Coronary artery (tissue), 2 donors: ENCODE data around the gene TFDP2.
"Not testable (repeated sequence)": the region's sequence is repeated elsewhere in the genome, so short reads cannot be mapped to it uniquely, and the experiment has no call there.

ENCODE experiments used
- DNase-seq: peaks from one replicate; pipeline ENCODE4 v3.0.0-alpha.2; 2017; ENCODE audit warnings: low spot score
- H3K27ac ChIP-seq, 2 donors: fragments of 200-600 bp; sonication (generic); one replicate each; pipeline ENCODE4 v1.5.1; 2016 to 2019
- H3K4me3 ChIP-seq: fragments of 200-600 bp; sonication (generic); 2 replicates; pipeline ENCODE4 v1.5.1; 2016; ENCODE audit warnings: mild to moderate bottlenecking, moderate library complexity
- TF ChIP-seq, protein P1 (sequence below): fragments of 200-600 bp; sonication (generic); IDR thresholded peaks from one replicate; pipeline ENCODE4 v1.5.1; 2019; ENCODE audit warnings: antibody characterized with exemption

Gene TFDP2

DNA sequence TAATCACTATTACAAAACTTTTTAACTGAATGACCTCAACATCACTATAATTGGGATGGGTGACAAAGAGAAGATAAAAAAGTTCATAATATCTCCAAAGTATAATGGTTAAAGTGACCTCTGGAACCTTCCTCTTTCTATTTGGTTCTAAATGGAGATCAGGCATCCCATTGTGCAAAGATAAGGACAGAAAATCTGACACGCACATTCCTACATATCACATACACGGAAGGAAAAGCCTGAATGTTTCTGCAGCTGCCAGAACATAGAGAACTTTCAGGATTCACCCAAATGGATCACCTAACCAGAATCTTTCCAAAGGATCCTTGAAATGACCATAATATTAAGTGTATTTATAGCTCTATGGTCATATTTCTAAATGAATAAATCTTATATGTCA is 128.2 kb downstream of the TFDP2 start:
- TF ChIP-seq, protein P1, sequence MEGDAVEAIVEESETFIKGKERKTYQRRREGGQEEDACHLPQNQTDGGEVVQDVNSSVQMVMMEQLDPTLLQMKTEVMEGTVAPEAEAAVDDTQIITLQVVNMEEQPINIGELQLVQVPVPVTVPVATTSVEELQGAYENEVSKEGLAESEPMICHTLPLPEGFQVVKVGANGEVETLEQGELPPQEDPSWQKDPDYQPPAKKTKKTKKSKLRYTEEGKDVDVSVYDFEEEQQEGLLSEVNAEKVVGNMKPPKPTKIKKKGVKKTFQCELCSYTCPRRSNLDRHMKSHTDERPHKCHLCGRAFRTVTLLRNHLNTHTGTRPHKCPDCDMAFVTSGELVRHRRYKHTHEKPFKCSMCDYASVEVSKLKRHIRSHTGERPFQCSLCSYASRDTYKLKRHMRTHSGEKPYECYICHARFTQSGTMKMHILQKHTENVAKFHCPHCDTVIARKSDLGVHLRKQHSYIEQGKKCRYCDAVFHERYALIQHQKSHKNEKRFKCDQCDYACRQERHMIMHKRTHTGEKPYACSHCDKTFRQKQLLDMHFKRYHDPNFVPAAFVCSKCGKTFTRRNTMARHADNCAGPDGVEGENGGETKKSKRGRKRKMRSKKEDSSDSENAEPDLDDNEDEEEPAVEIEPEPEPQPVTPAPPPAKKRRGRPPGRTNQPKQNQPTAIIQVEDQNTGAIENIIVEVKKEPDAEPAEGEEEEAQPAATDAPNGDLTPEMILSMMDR: no peak
- no peak overlapping the region for H3K27ac ChIP-seq

DNA sequence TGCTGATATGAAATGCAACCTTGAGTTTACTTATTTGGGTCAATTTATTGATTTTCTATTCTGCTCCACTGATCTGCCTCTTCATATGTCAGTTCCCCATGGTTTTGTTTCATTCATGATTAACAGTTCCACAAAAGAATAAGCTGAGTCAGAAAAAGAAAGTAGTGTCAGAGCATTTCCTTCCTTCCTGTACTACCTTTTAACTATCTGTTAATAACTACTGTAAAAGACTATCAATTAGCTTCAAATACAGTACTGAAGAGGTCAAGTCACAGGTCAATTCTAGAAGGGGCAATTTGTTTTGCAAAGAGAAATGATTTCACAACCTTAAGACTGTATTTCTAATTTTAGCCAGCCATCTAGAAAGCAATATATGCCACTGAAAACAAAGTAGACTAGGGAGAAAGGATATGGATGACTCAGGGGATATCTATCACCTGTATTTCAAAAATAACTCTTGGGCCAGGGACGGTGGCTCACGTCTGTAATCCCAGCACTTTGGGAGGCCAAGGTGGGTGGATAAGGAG is 129.5 kb downstream of the TFDP2 start:
- DNase-seq: no peak
- H3K27ac ChIP-seq: no peak overlapping the region
- H3K4me3 ChIP-seq: no peak overlapping the region
- TF ChIP-seq, protein P1: no peak

More for the DNA sequence above, 128.2 kb downstream of the TFDP2 start:
- H3K4me3 ChIP-seq: no peak overlapping the region
- DNase-seq: no peak

DNA sequence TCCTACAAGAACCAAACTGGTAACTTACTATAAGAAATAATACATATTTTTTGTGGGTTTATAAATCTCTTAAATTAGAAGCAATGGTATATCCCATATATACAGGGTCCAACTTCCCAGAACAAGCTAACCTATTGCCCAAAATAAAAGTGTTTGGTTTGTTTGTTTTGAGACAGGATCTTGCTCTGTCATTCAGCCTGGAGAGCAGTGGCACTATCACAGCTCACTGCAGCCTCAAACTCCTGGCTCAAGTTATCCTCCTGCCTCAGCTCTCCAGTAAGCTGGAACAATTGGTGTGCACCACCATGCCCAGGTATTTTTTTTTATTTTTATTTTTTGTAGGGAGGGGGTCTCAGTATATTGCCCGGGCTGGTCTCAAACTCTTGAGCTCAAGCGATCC is 135.4 kb downstream of the TFDP2 start:
- H3K4me3 ChIP-seq: no peak overlapping the region

DNA sequence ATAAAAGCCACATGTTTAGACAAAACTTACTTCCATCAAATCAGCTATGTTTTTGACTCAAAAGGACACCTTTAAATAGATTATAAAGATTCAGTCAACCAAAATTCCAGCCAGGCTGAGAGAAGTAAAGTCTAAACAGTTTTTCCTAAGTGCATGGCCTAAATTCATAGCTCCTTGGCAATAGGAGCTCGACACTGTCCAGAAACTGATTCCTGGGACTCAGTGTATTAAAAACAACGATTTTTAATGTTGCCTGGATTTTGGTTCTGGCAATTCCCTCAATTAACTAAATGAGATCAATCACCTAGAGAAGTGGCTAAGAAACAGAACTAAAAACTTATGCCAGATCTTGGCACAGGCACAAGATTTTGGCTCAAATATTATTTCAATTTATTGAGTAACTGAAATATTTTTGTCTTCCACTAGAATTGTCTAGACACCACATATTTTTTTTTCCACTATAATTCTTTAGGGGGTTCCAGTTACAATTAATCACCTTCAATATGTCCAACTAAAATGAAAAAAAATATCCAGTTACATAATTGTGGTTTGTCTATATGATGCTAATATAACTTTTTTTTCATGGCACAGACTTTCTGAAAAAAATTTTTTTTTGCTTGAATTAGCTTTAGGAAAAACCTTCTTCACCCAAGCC is 135.9 kb downstream of the TFDP2 start:
- Histone ChIP-seq H3K4me3 (no peak overlapping the region), H3K27ac (peak overlapping the region; percentile 31 to 39)
- TF ChIP-seq, protein P1: no peak
- DNase-seq: no peak

More for the DNA sequence above, 135.4 kb downstream of the TFDP2 start:
- no peak for DNase-seq
- no peak overlapping the region for H3K27ac ChIP-seq
- TF ChIP-seq, protein P1: no peak

DNA sequence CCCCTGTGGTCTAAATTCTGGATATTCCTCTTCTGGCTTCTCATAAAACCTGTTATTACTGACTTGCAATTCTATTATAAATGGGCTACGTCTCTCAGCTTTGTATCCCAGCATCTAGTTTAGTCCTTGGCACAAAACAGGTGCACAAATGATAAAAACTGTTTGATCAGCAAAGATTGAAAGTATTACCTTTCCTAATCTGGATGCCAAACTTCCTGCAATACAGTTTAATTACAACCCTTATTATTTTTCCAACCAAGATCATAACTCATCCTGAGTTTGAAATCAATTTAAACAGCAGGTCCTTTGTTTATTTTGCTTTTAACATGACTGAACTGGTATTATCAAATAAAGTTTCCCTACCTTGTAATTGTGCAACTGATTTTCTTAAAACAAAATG is 140.3 kb downstream of the TFDP2 start:
- H3K27ac ChIP-seq: no peak overlapping the region
- TF ChIP-seq, protein P1: no peak

DNA sequence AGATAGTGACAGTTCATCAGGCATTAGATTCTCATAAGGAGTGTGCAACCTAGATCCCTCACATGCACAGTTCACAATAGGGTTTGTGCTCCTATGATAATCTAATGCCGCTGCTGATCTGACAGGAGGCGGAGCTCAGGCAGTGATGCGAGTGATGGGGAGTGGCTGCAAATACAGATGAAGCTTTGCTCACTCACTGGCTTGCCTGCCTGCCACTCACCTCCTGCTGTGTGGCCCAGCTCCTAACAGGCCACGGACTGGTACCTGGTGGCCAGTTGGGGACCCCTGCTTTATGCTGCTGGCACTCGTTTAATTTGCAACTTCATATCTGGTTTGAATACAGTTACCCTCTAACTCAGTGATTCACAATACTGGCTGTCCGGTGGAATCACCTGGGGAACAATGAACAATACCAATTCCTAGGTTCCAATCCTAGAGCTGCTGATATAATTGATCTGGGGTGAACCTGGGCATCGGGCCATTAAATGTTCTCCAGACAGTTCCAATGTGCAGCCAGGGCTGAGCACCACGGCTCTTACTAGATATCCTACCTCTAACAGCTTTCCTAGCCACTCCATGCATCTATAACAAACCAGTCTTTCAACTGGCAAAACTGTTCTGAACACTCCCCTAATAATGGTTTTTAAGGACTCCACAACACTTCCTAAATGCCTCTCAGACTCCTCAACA is 141.5 kb downstream of the TFDP2 start:
- no peak overlapping the region for H3K27ac ChIP-seq
- no peak for DNase-seq
- TF ChIP-seq, protein P1: no peak
- H3K4me3 ChIP-seq: no peak overlapping the region

More for the DNA sequence above, 140.3 kb downstream of the TFDP2 start:
- no peak overlapping the region for H3K4me3 ChIP-seq
- no peak for DNase-seq

DNA sequence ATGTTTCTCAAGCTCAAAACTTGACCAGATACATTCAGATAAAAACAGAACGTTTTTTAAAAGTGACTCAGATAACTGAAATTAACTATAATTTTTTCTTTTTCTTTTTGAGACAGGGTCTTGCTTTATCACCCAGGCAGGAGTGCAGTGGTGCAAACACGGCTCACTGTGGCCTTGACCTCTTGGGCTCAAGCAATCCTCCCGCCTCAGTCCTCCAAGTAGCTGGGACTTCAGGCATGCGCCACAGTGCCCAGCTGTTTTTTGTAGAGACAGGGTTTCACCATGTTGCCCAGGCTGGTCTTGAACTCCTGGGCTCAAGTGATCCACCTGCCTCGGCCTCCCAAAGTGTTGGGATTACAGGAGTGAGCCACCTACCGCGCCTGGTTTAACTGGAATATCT is 144.4 kb downstream of the TFDP2 start:
- not testable (repeated sequence) for H3K4me3 ChIP-seq, DNase-seq, H3K27ac ChIP-seq
